Memory B cell (primary cell): ENCODE measurements around the gene RASL11A.
"Not testable (repeated sequence)": the region's sequence is repeated elsewhere in the genome, so short reads cannot be mapped to it uniquely, and the experiment has no call there.

Experiments
- ATAC-seq: fragments of 150-1000 bp; cut with Tn5 transposase; 2 replicates; pipeline ENCODE4 v1.10.0; 2021; ENCODE audit warnings: low read depth, mild to moderate bottlenecking, moderate library complexity
- DNase-seq, 2 donors: peaks; one replicate each; pipeline ENCODE4 v3.0.0; 2022; ENCODE audit warnings: low spot score in 2 of 2
- H3K27ac Mint-ChIP-seq: one replicate; pipeline ENCODE4 v1.8.0; 2022; ENCODE audit warnings: mild to moderate bottlenecking, moderate library complexity, mixed read lengths
- H3K27me3 Mint-ChIP-seq: one replicate; pipeline ENCODE4 v1.8.0; 2022; ENCODE audit warnings: mixed read lengths
- H3K36me3 Mint-ChIP-seq: one replicate; pipeline ENCODE4 v1.8.0; 2022; ENCODE audit warnings: mild to moderate bottlenecking, mixed read lengths
- H3K4me1 Mint-ChIP-seq: one replicate; pipeline ENCODE4 v1.8.0; 2022; ENCODE audit warnings: mixed read lengths
- H3K4me3 Mint-ChIP-seq: one replicate; pipeline ENCODE4 v1.8.0; 2022; ENCODE audit warnings: mild to moderate bottlenecking, moderate library complexity, mixed read lengths
- H3K9me3 Mint-ChIP-seq: one replicate; pipeline ENCODE4 v1.8.0; 2022; ENCODE audit warnings: mixed read lengths

RASL11A gene

DNA sequence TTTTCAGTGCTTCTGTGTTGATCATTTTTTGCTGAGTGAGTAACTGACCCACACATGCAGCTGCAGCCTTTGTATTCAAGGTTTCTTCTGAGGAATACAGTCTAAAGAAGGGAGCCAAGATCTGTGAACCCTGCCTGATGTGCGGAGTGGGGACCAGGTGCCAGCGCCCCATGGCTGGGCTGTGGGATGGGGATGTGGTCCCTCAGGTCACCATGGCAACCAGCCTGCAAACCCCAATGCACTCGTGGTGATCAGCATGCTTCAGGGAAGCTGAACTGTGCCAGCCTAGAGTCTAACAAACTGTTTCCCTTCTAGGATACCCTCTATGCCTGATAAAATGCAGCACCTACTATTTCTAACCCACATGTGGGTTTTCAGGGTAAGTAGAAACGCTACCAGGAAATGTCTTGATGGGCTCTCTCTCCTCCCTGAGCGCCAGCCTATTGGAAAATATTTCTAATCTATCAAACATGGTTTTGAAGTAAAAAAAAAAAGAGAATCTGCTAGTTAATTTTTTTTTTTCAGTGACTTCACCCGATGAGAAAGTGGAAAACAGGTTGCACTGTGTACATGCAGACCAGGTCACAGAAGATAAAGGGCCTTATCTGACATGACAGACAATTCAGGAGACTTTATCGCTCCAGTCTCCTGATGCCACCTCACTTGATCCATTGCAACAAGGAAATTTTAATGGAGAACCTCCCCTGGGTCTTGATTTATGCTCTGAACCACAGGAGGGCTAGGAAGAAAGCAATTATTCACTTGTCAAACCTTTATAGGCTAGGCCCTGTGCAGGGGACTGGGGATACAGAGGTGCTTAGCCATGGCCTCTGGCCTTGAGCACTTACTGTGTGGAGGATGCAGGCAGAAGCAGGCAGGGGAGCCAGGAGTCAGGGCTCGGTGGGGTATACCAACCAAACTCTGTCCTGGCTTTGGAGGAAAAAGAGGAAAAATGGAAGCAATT, 51.1 kb downstream of the RASL11A start:
- no peak for DNase-seq
- ATAC-seq = no peak
- Mint-ChIP-seq H3K36me3 (no peaks in the 10 kb centered on the region), H3K4me1 (peaks cover 3% of the 10 kb centered on the region), H3K9me3 (no peaks in the 10 kb centered on the region), H3K4me3 (no peak overlapping the region), H3K27me3 (peaks cover 13% of the 10 kb centered on the region), H3K27ac (no peak overlapping the region)

DNA sequence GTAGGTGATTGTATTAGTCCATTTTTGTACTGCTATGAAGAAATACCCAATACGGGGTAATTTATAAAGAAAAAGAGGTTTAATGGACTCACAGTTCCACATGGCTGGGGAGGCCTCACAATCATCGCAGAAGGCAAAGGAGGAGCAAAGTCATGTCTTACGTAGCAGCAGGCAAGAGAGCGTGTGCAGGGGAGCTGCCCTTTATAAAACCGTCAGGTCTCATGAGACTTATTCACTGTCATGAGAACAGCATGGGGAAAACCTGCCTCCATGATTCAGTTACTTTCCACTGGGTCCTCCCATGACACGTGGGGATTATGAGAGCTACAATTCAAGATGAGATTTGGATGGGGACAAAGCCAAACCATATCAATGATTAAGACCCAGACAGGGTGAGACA, 51.8 kb downstream of the RASL11A start:
- not testable (repeated sequence) for H3K27ac Mint-ChIP-seq, H3K4me3 Mint-ChIP-seq, H3K4me1 Mint-ChIP-seq, ATAC-seq, DNase-seq, H3K36me3 Mint-ChIP-seq, H3K9me3 Mint-ChIP-seq
- peaks cover 11% of the 10 kb centered on the region for H3K27me3 Mint-ChIP-seq
